IgD-negative memory B cell (primary cell): ENCODE data around the gene ADAP1. TPM values are rescaled to one million over a fixed set of nuclear protein-coding genes. Genes with fewer than 3 reads are reported as not detected.
"Not testable (repeated sequence)": the region's sequence is repeated elsewhere in the genome, so short reads cannot be mapped to it uniquely, and the experiment has no call there.

Experiments used
- H3K27ac Mint-ChIP-seq, 3 donors: one replicate each; pipeline ENCODE4 v1.8.0; 2020 to 2022; ENCODE audit warnings: mild to moderate bottlenecking in 3 of 3, mixed read lengths in 3 of 3, moderate library complexity in 1 of 3
- H3K27me3 Mint-ChIP-seq: one replicate; pipeline ENCODE4 v1.8.0; 2021; ENCODE audit warnings: mixed read lengths
- H3K36me3 Mint-ChIP-seq: one replicate; pipeline ENCODE4 v1.8.0; 2020; ENCODE audit warnings: mild to moderate bottlenecking, mixed read lengths
- H3K4me1 Mint-ChIP-seq, 3 donors: one replicate each; pipeline ENCODE4 v1.8.0; 2020 to 2022; ENCODE audit warnings: mixed read lengths in 3 of 3, mild to moderate bottlenecking in 1 of 3
- H3K4me3 Mint-ChIP-seq, 4 donors: one replicate each; pipeline ENCODE4 v1.8.0; 2020 to 2022; ENCODE audit warnings: mild to moderate bottlenecking in 4 of 4, mixed read lengths in 4 of 4, moderate library complexity in 3 of 4
- H3K9me3 Mint-ChIP-seq, 3 donors: one replicate each; pipeline ENCODE4 v1.8.0; 2020 to 2021; ENCODE audit warnings: mixed read lengths in 3 of 3, mild to moderate bottlenecking in 1 of 3
- polyA plus RNA-seq: library from polyadenylated mRNA; unstranded; fragments of 300-500 nt; fragmentation: Illumina TruSeq; gene quantifications from one replicate; pipeline ENCODE4 v1.2.3, GENCODE V29; 2021

Gene ADAP1
- polyA plus RNA-seq, 1 donor from 2014 or later: 6.4 TPM

- H3K9me3 Mint-ChIP-seq: no peaks in the 10 kb centered on the region
- H3K4me3 Mint-ChIP-seq: peak overlapping the region in 1 of 4 donors; percentile 89
- peaks cover 3% of the 10 kb centered on the region for H3K36me3 Mint-ChIP-seq
- H3K27me3 Mint-ChIP-seq: no peaks in the 10 kb centered on the region
- H3K4me1 Mint-ChIP-seq: peaks cover 10 to 15% (median 14%) of the 10 kb centered on the region in 3 donors
- H3K27ac Mint-ChIP-seq: peak overlapping the region; percentile 80 to 94 (median 94)
Observed at GRCh38 chr7:873367-874002, 81.0 kb downstream of the ADAP1 start.

- peak overlapping the region in 2 of 4 donors; percentile 56 to 89 for H3K4me3 Mint-ChIP-seq
- peaks cover 7 to 10% (median 8%) of the 10 kb centered on the region in 3 donors for H3K4me1 Mint-ChIP-seq
- H3K36me3 Mint-ChIP-seq, H3K27me3 Mint-ChIP-seq, H3K9me3 Mint-ChIP-seq: not testable (repeated sequence)
- peak overlapping the region in 2 of 3 donors; percentile 94 for H3K27ac Mint-ChIP-seq
Observed at GRCh38 chr7:872685-873084, 81.8 kb downstream of the ADAP1 start.

DNA sequence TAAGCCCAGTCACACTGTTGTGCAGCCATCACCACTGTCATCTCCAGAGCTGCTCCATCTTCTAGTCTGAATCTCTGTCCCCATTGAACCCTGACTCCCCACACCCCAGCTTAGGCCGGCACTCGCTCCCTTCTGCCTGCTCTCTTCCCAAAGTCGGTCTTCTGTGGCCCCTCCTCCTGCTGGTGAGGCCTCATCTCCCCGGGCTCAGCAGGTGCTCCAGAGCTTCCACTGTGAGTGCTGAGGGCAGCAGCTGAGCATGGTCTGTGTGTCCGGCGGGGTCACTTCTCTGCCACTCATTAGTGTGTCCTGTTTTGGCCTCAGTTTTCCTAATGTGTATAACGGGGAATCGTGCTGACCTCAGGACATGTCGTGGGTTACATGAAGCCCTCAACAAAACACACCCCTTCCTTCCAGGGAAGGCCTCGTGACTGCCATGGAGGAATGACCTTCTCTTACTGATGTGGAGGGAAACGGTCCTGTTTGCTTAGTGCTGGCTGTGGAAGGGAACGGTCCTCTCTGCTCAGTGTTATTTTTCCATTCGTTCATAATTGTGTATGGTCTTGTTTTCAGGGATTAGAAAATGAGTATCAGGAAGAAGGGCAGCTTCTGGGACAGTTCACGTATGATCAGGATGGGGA is 82.5 kb downstream of the ADAP1 start:
- Mint-ChIP-seq H3K36me3 (peaks cover 3% of the 10 kb centered on the region), H3K9me3 (no peaks in the 10 kb centered on the region), H3K4me3 (peak overlapping the region in 2 of 4 donors; percentile 45 to 56), H3K4me1 (peaks cover 7 to 10% (median 8%) of the 10 kb centered on the region in 3 donors), H3K27ac (peak overlapping the region in 1 of 3 donors; percentile 94), H3K27me3 (no peaks in the 10 kb centered on the region)

DNA sequence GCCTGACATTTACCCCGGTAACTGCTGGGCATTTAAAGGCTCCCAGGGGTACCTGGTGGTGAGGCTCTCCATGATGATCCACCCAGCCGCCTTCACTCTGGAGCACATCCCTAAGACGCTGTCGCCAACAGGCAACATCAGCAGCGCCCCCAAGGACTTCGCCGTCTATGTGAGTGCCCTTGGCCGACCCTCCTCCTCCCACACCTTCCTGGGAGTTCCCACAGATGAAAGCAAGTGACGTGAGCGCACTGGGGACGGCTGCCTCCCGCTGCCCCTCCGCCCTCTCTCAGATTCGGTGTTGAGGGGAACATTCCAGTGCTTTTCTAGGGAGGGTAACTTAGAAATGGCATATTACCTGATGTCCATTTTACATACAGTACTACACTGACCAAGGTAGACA is 85.1 kb downstream of the ADAP1 start:
- peaks cover 5% of the 10 kb centered on the region for H3K36me3 Mint-ChIP-seq
- H3K4me3 Mint-ChIP-seq: peak overlapping the region in 1 of 4 donors; percentile 26
- H3K9me3 Mint-ChIP-seq: no peaks in the 10 kb centered on the region

DNA sequence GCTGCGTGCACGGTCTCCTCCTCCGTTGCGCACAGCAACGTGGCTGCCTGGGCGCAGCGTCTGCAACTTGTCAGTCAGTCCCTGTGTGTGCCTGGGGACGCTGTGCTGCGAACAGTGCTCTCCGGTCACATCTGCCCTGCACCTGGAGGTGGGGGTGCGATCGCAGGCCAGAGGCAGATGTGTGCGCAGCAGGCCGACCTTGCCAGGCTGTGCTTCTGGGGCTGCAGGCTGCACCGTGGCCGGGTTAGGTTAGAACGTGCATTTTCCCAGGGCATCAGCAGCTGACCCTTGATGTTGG is 86.3 kb downstream of the ADAP1 start:
- H3K27ac Mint-ChIP-seq: no peak overlapping the region

More for the DNA sequence above, 85.1 kb downstream of the ADAP1 start:
- Mint-ChIP-seq H3K27ac (no peak overlapping the region), H3K4me1 (peaks cover 7 to 10% (median 8%) of the 10 kb centered on the region in 3 donors), H3K27me3 (no peaks in the 10 kb centered on the region)

DNA sequence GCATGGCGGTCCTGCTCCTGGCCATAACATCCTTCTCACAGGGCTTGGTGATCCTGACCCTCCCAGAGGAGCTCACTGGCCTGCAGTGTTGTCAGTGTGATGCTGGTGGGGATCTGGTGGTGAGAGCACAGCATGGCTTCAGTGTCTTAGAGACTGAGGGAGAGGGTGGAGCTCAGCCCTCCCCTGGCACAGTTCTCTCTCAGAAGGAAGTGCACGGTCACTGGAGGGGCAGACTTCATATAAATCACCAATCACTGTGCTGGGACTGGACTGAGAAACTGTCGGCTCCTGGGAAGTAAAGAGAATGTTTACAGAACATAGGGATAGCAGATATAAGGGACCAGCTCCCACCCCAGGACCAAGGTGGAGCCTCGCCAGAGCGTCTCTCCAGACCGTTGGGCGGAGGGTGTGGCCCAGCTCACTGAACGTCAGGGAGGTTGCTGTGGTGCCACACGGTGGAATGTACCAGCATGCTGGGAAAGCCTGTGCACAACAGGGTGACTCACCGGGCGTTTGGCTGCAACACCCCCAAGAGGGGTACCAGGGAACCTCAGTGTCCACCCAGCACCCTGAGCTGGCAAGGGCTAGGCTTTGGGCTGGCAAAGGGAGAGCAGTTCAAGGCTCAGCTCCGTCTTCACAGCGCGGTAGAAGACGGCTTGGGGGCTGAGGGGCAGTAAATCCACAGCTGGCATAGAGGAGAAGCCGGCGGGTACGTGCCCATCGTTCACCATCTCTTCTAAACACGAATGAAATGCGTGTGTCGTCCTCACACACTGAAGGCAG is 86.9 kb downstream of the ADAP1 start:
- H3K4me3 Mint-ChIP-seq: no peak overlapping the region
- H3K27me3 Mint-ChIP-seq: no peaks in the 10 kb centered on the region
- no peak overlapping the region for H3K27ac Mint-ChIP-seq
- H3K4me1 Mint-ChIP-seq: no peaks in the 10 kb centered on the region
- no peaks in the 10 kb centered on the region for H3K9me3 Mint-ChIP-seq
- H3K36me3 Mint-ChIP-seq: peaks cover 8% of the 10 kb centered on the region

More for the DNA sequence above, 86.3 kb downstream of the ADAP1 start:
- H3K4me3 Mint-ChIP-seq: no peak overlapping the region
- H3K27me3 Mint-ChIP-seq: no peaks in the 10 kb centered on the region
- H3K36me3 Mint-ChIP-seq: peaks cover 8% of the 10 kb centered on the region
- peaks cover 2 to 3% (median 2%) of the 10 kb centered on the region in 3 donors for H3K4me1 Mint-ChIP-seq
- H3K9me3 Mint-ChIP-seq: no peaks in the 10 kb centered on the region

DNA sequence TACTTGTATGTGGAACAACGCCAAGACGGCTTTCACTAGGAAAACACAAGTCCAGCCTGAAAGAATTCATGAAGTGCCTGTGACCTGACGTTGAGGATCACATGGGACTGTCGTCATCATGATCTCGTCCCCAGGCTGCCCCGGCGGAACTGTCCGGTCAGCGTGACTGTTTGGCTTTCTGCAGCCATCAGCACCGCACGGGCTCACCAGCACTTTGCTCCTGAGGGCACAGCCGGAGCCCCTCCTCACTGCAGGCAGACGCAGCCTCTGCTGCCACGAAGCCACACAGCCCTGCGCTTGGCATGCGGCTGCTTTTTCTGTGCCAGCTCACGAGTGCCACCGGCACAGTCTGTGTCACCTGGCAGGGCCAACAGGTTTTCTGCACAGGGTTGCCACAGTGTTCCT is 87.5 kb downstream of the ADAP1 start:
- Mint-ChIP-seq H3K27ac (no peak overlapping the region), H3K9me3 (no peaks in the 10 kb centered on the region), H3K4me1 (no peaks in the 10 kb centered on the region), H3K27me3 (no peaks in the 10 kb centered on the region), H3K36me3 (peaks cover 12% of the 10 kb centered on the region), H3K4me3 (no peak overlapping the region)

DNA sequence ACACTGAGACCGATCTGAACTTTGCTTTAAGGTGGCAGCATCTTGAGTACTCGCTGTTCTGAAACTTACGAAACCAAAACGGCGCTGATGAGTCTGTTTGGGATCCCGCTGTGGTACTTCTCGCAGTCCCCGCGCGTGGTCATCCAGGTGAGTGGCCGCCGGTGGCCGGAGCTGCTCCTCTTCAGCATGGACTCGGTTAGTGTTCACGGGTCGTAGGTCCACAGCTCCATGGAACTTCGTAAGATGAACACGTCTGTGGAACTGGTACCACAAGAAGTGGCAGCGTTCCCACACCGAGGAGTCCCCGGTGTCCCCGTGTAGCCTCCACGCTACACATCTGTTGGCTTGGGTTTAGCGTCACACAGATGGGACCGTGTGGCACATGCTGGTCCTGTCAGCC is 88.6 kb downstream of the ADAP1 start:
- H3K27ac Mint-ChIP-seq: no peak overlapping the region
- no peak overlapping the region for H3K4me3 Mint-ChIP-seq
- no peaks in the 10 kb centered on the region for H3K27me3 Mint-ChIP-seq
- H3K4me1 Mint-ChIP-seq: no peaks in the 10 kb centered on the region
- peaks cover 11% of the 10 kb centered on the region for H3K36me3 Mint-ChIP-seq
- H3K9me3 Mint-ChIP-seq: no peaks in the 10 kb centered on the region

- no peaks in the 10 kb centered on the region for H3K4me1 Mint-ChIP-seq
- H3K4me3 Mint-ChIP-seq: no peak overlapping the region
- no peaks in the 10 kb centered on the region for H3K27me3 Mint-ChIP-seq
- peaks cover 12% of the 10 kb centered on the region for H3K36me3 Mint-ChIP-seq
- no peaks in the 10 kb centered on the region for H3K9me3 Mint-ChIP-seq
- H3K27ac Mint-ChIP-seq: no peak overlapping the region
Observed at GRCh38 chr7:863106-863505, 91.4 kb downstream of the ADAP1 start.

GRCh38 chr7:862157-862556 is 92.3 kb downstream of the ADAP1 start:
- H3K36me3 Mint-ChIP-seq: peaks cover 12% of the 10 kb centered on the region
- H3K27me3 Mint-ChIP-seq: no peaks in the 10 kb centered on the region
- no peak overlapping the region for H3K27ac Mint-ChIP-seq
- no peaks in the 10 kb centered on the region for H3K9me3 Mint-ChIP-seq
- no peak overlapping the region for H3K4me3 Mint-ChIP-seq
- no peaks in the 10 kb centered on the region for H3K4me1 Mint-ChIP-seq

GRCh38 chr7:861222-861621 is 93.3 kb downstream of the ADAP1 start:
- no peaks in the 10 kb centered on the region for H3K4me1 Mint-ChIP-seq
- H3K9me3 Mint-ChIP-seq: no peaks in the 10 kb centered on the region
- no peak overlapping the region for H3K27ac Mint-ChIP-seq
- H3K4me3 Mint-ChIP-seq: no peak overlapping the region
- no peaks in the 10 kb centered on the region for H3K27me3 Mint-ChIP-seq
- peaks cover 12% of the 10 kb centered on the region for H3K36me3 Mint-ChIP-seq

DNA sequence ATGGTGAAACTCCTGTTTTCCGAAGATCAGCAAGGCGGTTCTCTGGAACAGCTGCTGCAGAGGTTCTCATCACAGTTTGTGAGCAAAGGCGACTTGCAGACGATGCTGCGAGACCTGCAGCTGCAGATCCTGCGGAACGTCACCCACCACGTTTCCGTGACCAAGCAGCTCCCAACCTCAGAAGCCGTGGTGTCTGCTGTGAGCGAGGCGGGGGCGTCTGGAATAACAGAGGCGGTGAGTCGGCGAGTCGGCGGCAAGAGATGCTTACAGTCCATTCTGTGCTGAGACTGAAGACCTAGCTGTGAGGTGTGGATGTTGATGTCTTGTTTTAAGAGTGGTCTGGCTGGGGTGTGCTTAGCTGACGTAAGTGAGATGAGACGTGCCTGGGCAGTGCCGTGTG is 94.3 kb downstream of the ADAP1 start:
- Mint-ChIP-seq H3K27me3 (no peaks in the 10 kb centered on the region), H3K4me3 (no peak overlapping the region), H3K9me3 (no peaks in the 10 kb centered on the region), H3K4me1 (no peaks in the 10 kb centered on the region), H3K27ac (no peak overlapping the region), H3K36me3 (peaks cover 12% of the 10 kb centered on the region)

GRCh38 chr7:859359-860030 is 95.0 kb downstream of the ADAP1 start:
- H3K27me3 Mint-ChIP-seq: no peaks in the 10 kb centered on the region
- H3K36me3 Mint-ChIP-seq: peaks cover 10% of the 10 kb centered on the region
- no peaks in the 10 kb centered on the region for H3K4me1 Mint-ChIP-seq
- H3K27ac Mint-ChIP-seq: peak overlapping the region in 1 of 3 donors; percentile 59
- no peaks in the 10 kb centered on the region for H3K9me3 Mint-ChIP-seq
- no peak overlapping the region for H3K4me3 Mint-ChIP-seq

- Mint-ChIP-seq H3K36me3 (peaks cover 9% of the 10 kb centered on the region), H3K9me3 (no peaks in the 10 kb centered on the region), H3K4me1 (no peaks in the 10 kb centered on the region)
Observed at GRCh38 chr7:857661-858060, 96.8 kb downstream of the ADAP1 start.

DNA sequence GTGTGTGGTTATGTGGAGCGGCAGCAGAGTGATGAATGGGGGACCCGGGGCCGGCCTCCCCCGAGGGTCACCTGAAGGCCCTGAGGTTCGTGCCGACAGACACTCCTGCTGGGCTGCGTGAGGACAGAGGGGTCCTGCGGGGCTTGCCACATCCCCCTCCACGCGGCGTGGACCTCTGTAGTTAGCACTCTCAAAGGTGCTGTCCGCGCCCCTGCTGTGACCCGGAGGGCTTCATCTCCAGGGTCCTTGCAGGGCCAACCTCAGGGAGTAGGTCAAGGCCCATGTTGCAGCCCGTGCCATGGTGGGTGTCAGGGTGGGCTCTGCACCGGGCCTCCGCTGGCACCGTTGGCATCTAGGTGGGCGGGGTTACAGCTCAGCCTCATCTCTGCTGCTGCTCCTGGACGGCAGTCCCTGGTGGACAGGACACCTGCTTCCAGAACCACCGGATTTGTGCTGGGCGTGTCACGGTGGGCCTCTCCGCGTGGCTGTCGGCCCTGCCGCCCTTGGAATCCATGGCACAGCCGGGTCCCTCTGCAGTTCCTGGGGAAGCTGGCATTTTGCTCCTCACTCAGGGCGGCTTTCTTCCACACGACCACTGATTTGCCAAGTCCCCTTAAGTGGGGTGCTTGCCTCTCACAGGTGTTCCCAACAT is 97.9 kb downstream of the ADAP1 start:
- H3K4me1 Mint-ChIP-seq: no peaks in the 10 kb centered on the region
- no peak overlapping the region for H3K27ac Mint-ChIP-seq
- no peaks in the 10 kb centered on the region for H3K9me3 Mint-ChIP-seq
- peaks cover 4% of the 10 kb centered on the region for H3K36me3 Mint-ChIP-seq
- H3K27me3 Mint-ChIP-seq: no peaks in the 10 kb centered on the region
- H3K4me3 Mint-ChIP-seq: no peak overlapping the region

More at GRCh38 chr7:857661-858060, 96.8 kb downstream of the ADAP1 start:
- H3K4me3 Mint-ChIP-seq: no peak overlapping the region
- no peaks in the 10 kb centered on the region for H3K27me3 Mint-ChIP-seq
- H3K27ac Mint-ChIP-seq: no peak overlapping the region
